H1 (cell line): Measurements from ENCODE around the gene KLF6. TPM values are rescaled to one million over a fixed set of nuclear protein-coding genes. Genes with fewer than 3 reads are reported as not detected.

Experiments used
- CTCF ChIA-PET: fragments of 300-600 bp; sonication (Branson Sonifier 250); formaldehyde crosslinking; loops from one replicate; lab custom pipeline; 2021; ENCODE audit not compliant: partially characterized antibody; lab: Charles Lee
- POLR2A ChIA-PET: fragments of 300-600 bp; sonication (Branson Sonifier 250); formaldehyde crosslinking; loops from one replicate; lab custom pipeline; 2021; ENCODE audit warnings: inconsistent platforms; ENCODE audit not compliant: partially characterized antibody; lab: Charles Lee
- DNase-seq, 2 experiments: peaks; one replicate each; pipeline versions ENCODE4 v3.0.0 to v3.0.0-alpha.2; 2010 to 2022; ENCODE audit warnings: low spot score in 2 of 2, low read depth in 1 of 2, mixed read lengths in 1 of 2
- FAIRE-seq: peaks from 2 replicates; lab custom pipeline; 2011; peaks lifted over from hg19 to GRCh38; lab: Jason Lieb, UNC
- H2AFZ ChIP-seq: 2 replicates; pipeline ENCODE4 v1.8.1; 2012; ENCODE audit warnings: low read length, inconsistent platforms
- H2AK5ac ChIP-seq: 2 replicates; pipeline ENCODE4 v1.6.1; 2013; ENCODE audit warnings: low read depth, low read length
- H2BK120ac ChIP-seq: replicated peaks from 2 replicates; pipeline ENCODE3; 2013; ENCODE audit warnings: low read depth, low read length, inconsistent platforms
- H2BK12ac ChIP-seq: 2 replicates; pipeline ENCODE4 v1.6.1; 2013; ENCODE audit warnings: low read depth, low read length
- H2BK15ac ChIP-seq: 2 replicates; pipeline ENCODE4 v1.6.1; 2013; ENCODE audit warnings: low read length
- H2BK20ac ChIP-seq: 2 replicates; pipeline ENCODE4 v1.6.1; 2013; ENCODE audit warnings: low read length
- H2BK5ac ChIP-seq: 2 replicates; pipeline ENCODE4 v1.6.1; 2013; ENCODE audit warnings: low read depth, low read length
- H3K14ac ChIP-seq: 2 replicates; pipeline ENCODE4 v1.6.1; 2013; ENCODE audit warnings: inconsistent platforms; ENCODE audit not compliant: insufficient read length
- H3K18ac ChIP-seq: 2 replicates; pipeline ENCODE4 v1.6.1; 2013; ENCODE audit warnings: low read length; ENCODE audit errors: extremely low read depth
- H3K23ac ChIP-seq: 2 replicates; pipeline ENCODE4 v1.6.1; 2013; ENCODE audit warnings: inconsistent platforms; ENCODE audit not compliant: insufficient read length
- H3K23me2 ChIP-seq: 2 replicates; pipeline ENCODE4 v1.6.1; 2013; ENCODE audit warnings: low read depth, low read length
- H3K27ac ChIP-seq: 2 replicates; pipeline ENCODE4 v1.6.1; 2011; ENCODE audit warnings: low read depth, low read length, inconsistent platforms
- H3K27me3 ChIP-seq, 4 experiments: replicated peaks in 1 of 4; 1 replicate in 1 of 4; 2 replicates in 3 of 4; pipeline versions ENCODE4 v1.6.1 to v1.8.1; 2011 to 2013; ENCODE audit warnings: low read length in 3 of 4, mild to moderate bottlenecking in 3 of 4, inconsistent platforms in 2 of 4, mixed read lengths in 2 of 4, moderate library complexity in 1 of 4; ENCODE audit not compliant: control insufficient read depth in 3 of 4, insufficient read depth in 3 of 4; ENCODE audit errors: extremely low read depth in 1 of 4
- H3K36me3 ChIP-seq, 4 experiments: 2 replicates each; pipeline versions ENCODE4 v1.6.1 to v1.8.1; 2011 to 2013; ENCODE audit warnings: mild to moderate bottlenecking in 4 of 4, low read length in 3 of 4, moderate library complexity in 2 of 4, control low read depth in 1 of 4, inconsistent platforms in 1 of 4; ENCODE audit not compliant: insufficient read depth in 4 of 4, control insufficient read depth in 2 of 4
- H3K4ac ChIP-seq: replicated peaks from 2 replicates; pipeline ENCODE3; 2013; ENCODE audit warnings: low read length, low read depth, mixed read lengths, inconsistent platforms; ENCODE audit not compliant: insufficient read length
- H3K4me1 ChIP-seq, 4 experiments: replicated peaks in 1 of 4; 1 replicate in 1 of 4; 2 replicates in 3 of 4; pipeline versions ENCODE4 v1.6.1 to v1.8.1; 2011 to 2013; ENCODE audit warnings: low read length in 3 of 4, inconsistent platforms in 2 of 4, mixed read lengths in 1 of 4; ENCODE audit not compliant: insufficient read depth in 4 of 4, control insufficient read depth in 3 of 4
- H3K4me2 ChIP-seq, 2 experiments: 2 replicates each; pipeline versions ENCODE4 v1.6.1 to v1.8.1; 2011 to 2013; ENCODE audit warnings: low read depth in 2 of 2, low read length in 2 of 2, control low read depth in 1 of 2, inconsistent platforms in 1 of 2, mild to moderate bottlenecking in 1 of 2; ENCODE audit not compliant: insufficient read depth in 1 of 2
- H3K4me3 ChIP-seq, 4 experiments: fragments of 200-600, 300-600 bp in 1 of 4; sonication (generic), shearing (Covaris generic), sonication (Bioruptor Twin) in 1 of 4; 2 replicates each; pipeline versions ENCODE4 v1.5.1 to v1.8.1; 2011 to 2016; ENCODE audit warnings: low read length in 4 of 4, low read depth in 3 of 4, control low read depth in 2 of 4, inconsistent platforms in 2 of 4, mild to moderate bottlenecking in 2 of 4, mixed read lengths in 1 of 4, moderate library complexity in 1 of 4; ENCODE audit not compliant: insufficient read depth in 2 of 4; ENCODE audit errors: extremely low read depth in 1 of 4
- H3K56ac ChIP-seq: replicated peaks from 2 replicates; pipeline ENCODE3; 2013; ENCODE audit warnings: low read depth, mild to moderate bottlenecking, mixed read lengths, low read length, inconsistent platforms; ENCODE audit not compliant: insufficient read length
- H3K79me1 ChIP-seq: 2 replicates; pipeline ENCODE4 v1.6.1; 2013; ENCODE audit warnings: low read depth, low read length, control low read depth
- H3K79me2 ChIP-seq, 2 experiments: 2 replicates each; pipeline versions ENCODE4 v1.6.1 to v1.8.1; 2012 to 2013; ENCODE audit warnings: low read length in 2 of 2, mild to moderate bottlenecking in 2 of 2, inconsistent platforms in 1 of 2; ENCODE audit not compliant: insufficient read depth in 2 of 2, control insufficient read depth in 1 of 2
- H3K9ac ChIP-seq, 4 experiments: replicated peaks in 1 of 4; 1 replicate in 1 of 4; 2 replicates in 3 of 4; pipeline versions ENCODE4 v1.6.1 to v1.8.1; 2011 to 2013; ENCODE audit warnings: low read depth in 3 of 4, low read length in 3 of 4, control low read depth in 2 of 4, mild to moderate bottlenecking in 2 of 4, moderate library complexity in 2 of 4, inconsistent platforms in 1 of 4; ENCODE audit errors: extremely low read depth in 1 of 4
- H3K9me3 ChIP-seq, 2 experiments: 2 replicates each; pipeline versions ENCODE4 v1.6.1 to v1.8.1; 2012 to 2013; ENCODE audit warnings: mild to moderate bottlenecking in 2 of 2, moderate library complexity in 2 of 2, control low read depth in 1 of 2, inconsistent platforms in 1 of 2, low read depth in 1 of 2, low read length in 1 of 2, mixed read lengths in 1 of 2; ENCODE audit not compliant: insufficient read depth in 2 of 2
- H4K20me1 ChIP-seq, 2 experiments: replicated peaks in 1 of 2; 2 replicates each; pipeline versions ENCODE3 to v1.8.1; 2011 to 2013; ENCODE audit warnings: inconsistent platforms in 2 of 2, low read length in 2 of 2, mild to moderate bottlenecking in 1 of 2; ENCODE audit not compliant: insufficient read depth in 2 of 2, control insufficient read depth in 1 of 2
- H4K5ac ChIP-seq: 2 replicates; pipeline ENCODE4 v1.6.1; 2013; ENCODE audit warnings: low read length, low read depth, mixed read lengths, inconsistent platforms; ENCODE audit not compliant: insufficient read length
- H4K8ac ChIP-seq: 2 replicates; pipeline ENCODE4 v1.8.0; 2013; ENCODE audit warnings: mild to moderate bottlenecking, moderate library complexity, low read length, inconsistent platforms; ENCODE audit not compliant: insufficient read depth; ENCODE audit errors: extremely low read depth
- H4K91ac ChIP-seq: replicated peaks from 2 replicates; pipeline ENCODE3; 2013; ENCODE audit warnings: low read length, mixed read lengths, inconsistent platforms; ENCODE audit not compliant: insufficient read length
- CBX8 ChIP-seq: fragments of 300-800, 300-1000 bp; sonication (generic); IDR thresholded peaks from 2 replicates; pipeline ENCODE4 v1.7.1; 2016; ENCODE audit warnings: low read depth, low read length, borderline replicate concordance
- CEBPB ChIP-seq: IDR thresholded peaks from 2 replicates; pipeline ENCODE4 v1.6.1; 2012; ENCODE audit warnings: low read depth, low read length
- SIN3A ChIP-seq, 2 experiments: IDR thresholded peaks in 1 of 2; conservative IDR thresholded peaks in 1 of 2; 2 replicates each; pipeline ENCODE4 v1.6.1; 2011 to 2012; ENCODE audit warnings: low read length in 2 of 2, improper control_type of control experiment in 1 of 2, low read depth in 1 of 2, mild to moderate bottlenecking in 1 of 2
- SP4 ChIP-seq: IDR thresholded peaks from 2 replicates; pipeline ENCODE4 v1.6.1; 2012; ENCODE audit warnings: low read length, inconsistent platforms
- WGBS, 2 experiments: shearing (Covaris generic) in 1 of 2; methylation state at CpG; one replicate each; pipeline versions ENCODE4 v1.1.6 to v1.1.7; 2013 to 2015; ENCODE audit warnings: low lambda C conversion rate in 2 of 2, mixed read lengths in 2 of 2, inconsistent platforms in 1 of 2, low coverage in 1 of 2, missing lambda C conversion rate in 1 of 2; ENCODE audit not compliant: insufficient replicate concordance in 2 of 2, insufficient coverage in 1 of 2, insufficient read length in 1 of 2; ENCODE audit errors: extremely low coverage in 1 of 2, missing lambda C conversion rate in 1 of 2; 5-methylcytosine and 5-hydroxymethylcytosine counted together
- polyA plus RNA-seq, 7 experiments: library from polyadenylated mRNA; depleted of rRNA in 3 of 7; stranded (reverse) in 5 of 7; unstranded in 2 of 7; fragments of >200 nt in 5 of 7; fragments of 200-250 nt in 2 of 7; gene quantifications; 1 replicate in 5 of 7; 2 replicates in 1 of 7; 4 replicates in 1 of 7; pipeline versions ENCODE4 v1.2.1 to v1.2.3, GENCODE V29; 2011 to 2013; ENCODE audit warnings: missing spikeins in 2 of 7, mixed read lengths in 2 of 7
- total RNA-seq: library from RNA; stranded (reverse); fragmentation: NEBNext Ultra II Directional; extraction: Animal tissue kit (Norgen Biotek cat#: 25700); gene quantifications from 2 replicates; pipeline ENCODE4 v1.2.1, GENCODE V29; 2021

Gene KLF6
- total and polyA plus RNA-seq, 2 of the 8 experiments (the other 6 are each of a cell fraction or from before 2014, with no cell fraction given): 5.7 to 19.5 TPM

DNA sequence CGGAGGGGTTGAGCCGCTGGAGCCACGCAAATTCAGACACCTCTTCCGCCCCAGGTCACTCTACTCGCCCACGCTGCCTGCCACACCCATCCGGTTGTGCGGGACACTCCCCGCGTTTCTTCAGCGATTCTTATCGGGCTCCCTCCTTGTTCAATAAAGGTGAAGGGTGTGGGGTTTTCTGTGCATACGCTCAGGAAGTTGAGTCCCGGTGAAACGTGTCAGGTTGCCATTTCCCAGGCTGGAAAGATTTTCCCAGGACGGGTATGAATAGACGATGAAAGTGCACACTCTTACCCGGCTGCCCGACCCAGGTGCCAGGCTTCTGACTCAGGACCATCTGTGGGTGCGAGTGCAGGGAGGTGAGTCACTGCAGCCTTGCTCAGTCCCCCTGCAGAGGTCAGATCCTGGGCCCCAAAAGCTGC, 22.0 kb downstream of the KLF6 start:
- WGBS, 2 experiments: 84% methylated on average over 19 of the region's 20 CpGs; no CpG with 5 or more reads in 1 of the 2 experiments
- Histone ChIP-seq H3K56ac (no peak overlapping the region), H2BK5ac (no peak overlapping the region), H3K9me3 (no peaks in the 10 kb centered on the region), H3K27ac (no peak overlapping the region), H3K14ac (no peak overlapping the region), H2BK12ac (no peak overlapping the region), H4K20me1 (no peaks in the 10 kb centered on the region), H2BK15ac (no peak overlapping the region), H2BK20ac (no peak overlapping the region), H3K79me2 (no peaks in the 10 kb centered on the region), H3K36me3 (no peaks in the 10 kb centered on the region), H3K18ac (no peak overlapping the region), H3K27me3 (no peaks in the 10 kb centered on the region), H3K23ac (no peak overlapping the region), H3K4me3 (no peak overlapping the region), H2BK120ac (no peak overlapping the region), H3K23me2 (no peaks in the 10 kb centered on the region), H3K4me1 (peaks cover 0 to 10% (median 6%) of the 10 kb centered on the region in 4 experiments; a peak in 5 of 7 replicates), H2AFZ (no peak overlapping the region), H4K5ac (no peak overlapping the region), H3K4me2 (no peak overlapping the region; a peak in 1 of 4 replicates), H3K79me1 (no peaks in the 10 kb centered on the region), H3K9ac (no peak overlapping the region), H4K8ac (no peak overlapping the region), H4K91ac (no peak overlapping the region), H2AK5ac (no peak overlapping the region), H3K4ac (no peak overlapping the region)
- CTCF ChIA-PET: no interaction called here
- TF ChIP-seq SP4 (no peak), CBX8 (no peak), CEBPB (no peak), SIN3A (conservative IDR thresholded peaks at IDR 0.05 in 1 of 2, IDR thresholded peaks at IDR 0.05 in 1 of 2; ENCODE audit: low read depth in 1 of 2, low read length in 2 of 2) (no peak)
- no peak for DNase-seq
- POLR2A ChIA-PET: interaction anchor here (1.0 to 2.0 kb wide), 4 partner anchors 20 to 720 kb away, joined by 4 to 9 read pairs (median 6); partner anchors contain the start of gene KLF6
- FAIRE-seq: no peak
